Measurements from ENCODE around the gene LRPAP1.

Gene LRPAP1

DNA sequence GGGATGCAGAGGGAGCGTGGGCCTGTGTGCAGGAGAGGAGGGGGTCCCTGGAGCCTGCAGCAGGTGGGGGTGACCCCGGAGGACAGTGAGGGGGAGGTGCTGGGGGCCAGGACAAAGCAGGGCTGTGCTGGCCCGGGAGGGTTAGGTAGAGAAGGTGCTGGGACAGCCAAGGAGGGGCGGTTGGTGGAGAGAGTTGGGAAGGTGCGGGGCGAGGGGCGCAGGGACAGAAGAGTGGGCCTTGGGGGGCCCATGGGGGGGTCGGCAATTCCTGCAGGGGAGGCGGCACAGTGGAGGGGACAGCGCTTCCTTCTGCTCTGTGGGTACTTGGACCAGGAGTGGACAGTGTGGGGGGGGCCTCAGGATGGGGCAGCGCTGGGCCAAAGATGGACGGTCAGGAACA is 32.5 kb downstream of the LRPAP1 start:
- DNase-seq = no peak

DNA sequence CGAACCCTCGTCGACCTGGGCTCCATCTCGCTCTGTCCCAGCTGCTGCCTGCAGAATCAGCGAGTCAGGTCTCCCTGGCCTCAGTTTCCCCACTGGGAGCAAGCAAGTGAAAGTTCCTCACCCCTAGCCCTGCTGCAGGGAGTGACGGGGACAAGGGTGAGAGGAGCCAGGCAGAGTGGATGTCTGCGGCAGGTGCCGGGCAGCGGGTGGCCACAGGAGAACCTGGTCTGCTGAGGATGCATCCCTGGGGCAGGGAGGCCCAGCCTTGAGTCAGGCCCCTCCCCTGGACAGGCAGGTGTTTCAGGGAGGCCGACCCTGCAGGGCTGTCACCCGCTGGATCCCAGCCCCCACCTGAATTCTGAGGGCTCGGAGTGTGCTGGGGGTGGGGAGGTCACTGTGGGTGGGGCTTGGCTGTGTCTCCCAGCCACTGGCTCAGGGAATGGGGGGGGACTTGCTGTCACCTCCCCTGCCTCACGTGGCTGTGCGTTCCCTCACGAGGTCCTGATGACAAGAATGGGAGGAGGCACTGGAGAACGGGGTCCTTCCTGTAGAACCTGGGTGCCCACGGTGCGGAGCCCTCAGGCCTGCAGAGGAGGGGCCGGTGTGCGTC is 33.2 kb downstream of the LRPAP1 start:
- no peak for DNase-seq

DNA sequence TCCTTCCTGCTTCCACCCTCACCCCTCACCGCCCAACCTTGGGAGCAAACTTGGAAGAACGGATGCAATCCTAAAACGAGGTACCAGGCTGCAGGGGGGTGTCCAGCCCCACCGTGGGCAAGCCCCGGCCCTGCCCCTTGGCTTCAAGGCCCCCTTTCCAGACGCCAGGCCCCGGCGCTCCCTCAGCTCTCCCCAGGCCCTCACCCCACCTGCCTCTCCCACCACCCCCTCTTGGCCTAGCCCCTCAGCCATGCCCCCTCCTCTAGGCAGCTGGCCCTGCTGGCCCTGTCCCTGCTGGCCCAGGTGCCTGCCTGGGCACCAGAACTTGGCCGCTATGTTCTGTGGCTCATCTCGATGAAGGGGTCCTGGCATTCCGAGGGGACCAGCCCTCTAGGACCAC is 33.8 kb downstream of the LRPAP1 start:
- DNase-seq = no peak

DNA sequence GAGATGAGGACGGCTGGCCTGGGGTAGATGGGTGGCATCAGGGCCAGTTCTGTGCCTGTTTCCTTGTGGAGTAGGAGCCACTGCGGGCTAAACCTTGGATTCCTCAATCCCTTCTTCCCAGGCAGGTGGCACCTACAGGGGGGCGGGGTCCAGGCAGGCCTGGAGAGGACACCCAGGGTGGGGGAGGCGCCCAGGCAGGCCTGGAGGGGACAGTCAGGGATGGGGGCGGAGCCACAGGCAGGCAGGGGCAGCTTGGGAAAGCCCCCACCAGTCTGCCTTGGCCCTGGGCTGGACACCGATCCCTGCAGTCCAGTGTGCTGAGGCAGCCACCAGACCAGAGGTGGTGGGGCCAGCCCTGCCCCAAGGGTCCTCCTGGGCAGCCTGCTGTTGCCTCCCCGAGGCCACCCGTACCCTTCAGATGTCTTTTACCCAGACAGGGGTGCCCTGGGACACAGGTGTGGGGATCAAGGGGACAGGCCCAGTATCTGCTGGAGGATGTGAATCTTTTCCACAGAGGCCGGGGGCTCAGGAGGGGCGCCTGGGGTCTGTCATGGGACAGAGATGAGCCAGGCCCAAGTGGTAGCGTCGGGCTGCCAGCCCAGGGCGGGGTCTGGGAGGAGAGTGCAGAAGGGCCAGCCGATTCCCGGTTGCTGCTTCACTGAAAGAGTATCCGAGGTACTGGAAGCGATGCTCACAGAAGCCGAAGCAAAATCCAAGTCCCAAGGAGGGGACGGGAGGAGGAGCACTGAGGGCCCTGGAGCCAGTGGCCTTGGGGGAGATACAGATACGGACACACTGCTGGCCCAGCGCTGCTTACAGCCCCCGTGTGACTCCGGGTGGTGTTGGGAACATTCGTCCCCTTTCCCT is 34.5 kb downstream of the LRPAP1 start:
- DNase-seq = no peak

DNA sequence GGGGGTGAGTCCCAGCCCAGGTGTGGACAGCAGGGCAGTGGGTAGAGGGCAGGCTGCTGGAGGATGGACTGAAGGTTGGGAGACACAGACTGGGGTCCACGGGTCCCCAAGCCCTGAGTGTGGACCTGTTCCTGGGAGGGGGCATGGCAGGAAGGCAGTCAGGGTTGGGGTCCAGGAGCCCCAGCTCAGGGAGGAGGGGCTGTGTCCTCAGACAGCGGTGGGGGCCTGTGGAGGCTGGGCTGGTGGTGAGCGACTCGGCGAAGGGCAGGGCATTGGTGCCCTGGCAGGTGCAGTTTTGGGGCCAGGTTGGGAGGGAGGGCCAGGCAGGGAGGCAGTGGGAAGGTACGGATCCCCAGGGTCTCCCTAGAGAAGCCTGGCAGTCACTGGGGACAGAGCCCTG is 35.1 kb downstream of the LRPAP1 start:
- no peak for DNase-seq

DNA sequence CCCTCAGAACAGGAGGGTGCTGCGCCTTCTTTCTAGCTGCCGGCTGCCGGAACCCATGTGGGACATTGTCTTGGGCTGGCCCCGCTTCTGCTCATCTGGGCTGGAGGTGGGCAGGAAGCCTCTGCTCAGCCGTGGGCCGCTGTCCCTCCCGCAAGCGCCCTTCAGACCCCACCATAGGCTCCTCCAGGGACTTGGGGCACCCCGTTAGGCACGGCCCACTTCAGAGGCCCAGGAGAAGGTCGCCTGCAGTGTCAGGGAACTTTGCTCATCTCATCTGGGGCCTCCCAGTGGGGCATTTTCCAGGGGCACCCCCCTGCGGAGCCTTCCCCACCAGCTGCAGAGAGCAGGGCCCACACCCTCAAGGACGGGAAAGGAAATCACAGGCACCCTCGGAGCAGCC is 36.2 kb downstream of the LRPAP1 start:
- no peak for DNase-seq

DNA sequence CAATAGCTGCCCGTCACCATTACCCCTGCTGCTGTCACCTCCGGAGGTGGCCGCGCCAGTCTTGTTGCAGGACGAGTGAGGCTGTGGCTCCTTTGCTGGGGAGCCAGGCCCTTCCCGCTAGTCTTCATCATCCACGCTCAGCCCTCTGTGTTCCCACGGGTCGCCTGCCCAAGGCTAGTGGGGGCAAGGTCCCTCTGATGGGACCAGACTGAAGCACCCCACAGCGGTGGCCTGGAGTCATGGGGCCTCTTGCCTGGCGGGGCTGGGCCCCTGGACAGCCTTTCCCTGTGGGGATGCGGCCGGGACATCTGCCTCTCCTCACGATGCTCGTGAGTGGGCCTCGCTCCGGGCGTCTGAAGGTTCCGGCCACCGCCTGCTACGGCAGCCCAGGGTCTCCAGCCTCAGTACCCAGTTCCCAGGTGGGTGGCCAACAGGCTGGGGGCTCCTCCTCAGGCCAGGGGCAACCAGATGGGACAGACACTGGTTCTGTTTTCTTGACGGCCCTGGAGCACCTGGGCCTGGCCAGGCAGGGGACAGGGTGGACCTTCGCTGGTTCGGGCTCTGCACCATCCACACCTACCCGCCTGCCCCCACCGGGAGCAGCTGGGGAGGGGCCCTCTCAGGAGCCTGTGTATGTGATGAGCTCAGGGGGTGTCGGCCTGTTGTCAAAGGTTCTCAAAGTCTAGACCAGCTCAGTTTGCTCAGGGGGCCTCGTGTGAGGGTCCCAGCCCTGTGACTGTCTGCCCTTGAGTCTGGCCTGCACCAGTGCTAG is 36.8 kb downstream of the LRPAP1 start:
- DNase-seq = no peak

DNA sequence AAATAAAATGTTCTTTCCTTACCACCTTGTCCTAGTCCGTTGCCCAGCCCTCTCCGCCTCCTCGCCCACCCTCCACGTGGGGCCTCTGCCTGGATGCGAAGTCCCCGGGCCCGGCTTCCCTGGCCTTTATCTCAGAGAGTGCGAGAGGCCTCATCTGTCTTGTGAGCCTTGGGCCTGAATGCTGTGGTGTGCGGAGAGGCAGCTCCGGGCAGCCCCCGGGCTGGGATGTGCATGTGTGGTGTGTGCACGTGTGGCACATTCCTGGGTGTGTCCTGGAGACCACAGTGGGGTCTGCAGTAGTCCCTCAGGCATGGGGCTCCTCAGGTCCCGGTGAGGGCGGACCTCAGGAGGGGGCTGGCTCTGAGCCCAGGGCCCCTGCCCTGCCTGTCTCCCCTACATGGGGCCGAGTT is 37.8 kb downstream of the LRPAP1 start:
- no peak for DNase-seq

DNA sequence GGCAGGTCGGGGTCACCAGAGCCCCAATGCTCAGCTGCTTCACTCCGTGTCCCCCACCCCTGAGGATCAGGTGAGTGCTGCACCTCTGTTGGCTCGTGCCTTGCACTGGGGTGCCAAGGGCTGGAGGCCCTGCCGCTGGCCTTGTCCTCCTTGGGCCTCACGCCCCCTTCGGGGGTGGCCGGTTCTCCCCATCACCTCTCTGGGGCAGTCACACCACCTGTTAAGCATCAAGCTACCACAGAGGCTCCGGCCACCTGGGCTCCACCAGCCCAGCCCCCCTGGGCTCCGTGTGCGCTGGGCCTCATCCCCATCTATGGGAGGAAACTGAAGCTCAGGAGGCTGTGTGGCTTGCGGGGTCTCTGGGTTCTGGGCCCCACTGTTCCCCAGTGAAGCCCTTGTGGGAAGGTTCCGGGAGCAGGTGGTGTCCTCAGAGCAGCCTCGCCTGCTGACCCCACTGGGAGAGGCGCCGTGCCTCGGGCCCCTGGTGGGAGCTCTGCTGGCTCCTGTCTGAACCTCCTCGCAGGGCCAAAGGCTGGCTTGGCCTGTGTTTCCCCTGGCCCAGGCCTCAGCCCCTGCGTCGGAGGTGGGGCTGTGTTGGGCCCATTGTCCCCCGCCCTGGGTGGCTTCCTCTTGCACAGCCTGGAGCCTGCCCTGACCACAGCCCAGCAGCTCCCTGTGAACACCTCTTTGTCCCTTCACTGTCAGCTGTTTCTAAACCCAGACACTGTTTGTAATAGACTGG is 38.3 kb downstream of the LRPAP1 start:
- no peak for DNase-seq

DNA sequence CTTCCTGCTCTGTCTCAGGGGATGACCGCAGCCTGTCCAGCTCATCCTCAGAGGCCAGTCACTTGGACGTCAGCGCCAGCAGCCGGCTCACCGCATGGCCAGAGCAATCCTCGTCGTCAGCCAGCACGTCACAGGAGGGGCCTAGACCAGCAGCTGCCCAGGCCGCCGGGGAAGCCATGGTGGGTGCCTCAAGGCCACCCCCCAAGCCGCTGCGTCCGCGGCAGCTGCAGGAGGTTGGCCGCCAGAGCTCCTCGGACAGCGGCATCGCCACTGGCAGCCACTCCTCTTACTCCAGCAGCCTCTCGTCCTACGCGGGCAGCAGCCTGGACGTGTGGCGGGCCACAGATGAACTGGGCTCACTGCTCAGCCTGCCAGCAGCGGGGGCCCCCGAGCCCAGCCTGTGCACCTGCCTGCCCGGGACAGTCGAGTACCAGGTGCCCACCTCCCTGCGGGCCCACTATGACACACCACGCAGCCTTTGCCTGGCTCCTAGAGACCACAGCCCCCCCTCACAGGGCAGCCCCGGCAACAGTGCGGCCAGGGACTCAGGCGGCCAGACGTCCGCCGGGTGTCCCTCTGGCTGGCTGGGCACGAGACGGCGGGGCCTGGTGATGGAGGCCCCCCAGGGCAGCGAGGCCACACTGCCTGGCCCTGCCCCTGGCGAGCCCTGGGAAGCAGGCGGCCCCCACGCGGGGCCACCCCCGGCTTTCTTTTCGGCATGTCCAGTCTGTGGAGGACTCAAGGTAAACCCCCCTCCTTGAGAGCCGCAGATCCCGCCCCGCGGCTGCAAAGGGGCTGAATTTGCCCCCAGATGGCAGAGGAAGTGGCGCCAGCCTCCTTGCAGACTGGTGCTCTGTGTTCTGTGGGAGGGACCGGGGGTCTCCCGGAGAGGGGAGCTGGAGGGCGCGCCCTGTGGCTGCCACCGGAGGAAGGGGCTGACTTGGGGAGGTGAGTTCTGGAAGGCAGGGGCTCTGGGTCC is 39.2 kb downstream of the LRPAP1 start:
- DNase-seq = no peak

DNA sequence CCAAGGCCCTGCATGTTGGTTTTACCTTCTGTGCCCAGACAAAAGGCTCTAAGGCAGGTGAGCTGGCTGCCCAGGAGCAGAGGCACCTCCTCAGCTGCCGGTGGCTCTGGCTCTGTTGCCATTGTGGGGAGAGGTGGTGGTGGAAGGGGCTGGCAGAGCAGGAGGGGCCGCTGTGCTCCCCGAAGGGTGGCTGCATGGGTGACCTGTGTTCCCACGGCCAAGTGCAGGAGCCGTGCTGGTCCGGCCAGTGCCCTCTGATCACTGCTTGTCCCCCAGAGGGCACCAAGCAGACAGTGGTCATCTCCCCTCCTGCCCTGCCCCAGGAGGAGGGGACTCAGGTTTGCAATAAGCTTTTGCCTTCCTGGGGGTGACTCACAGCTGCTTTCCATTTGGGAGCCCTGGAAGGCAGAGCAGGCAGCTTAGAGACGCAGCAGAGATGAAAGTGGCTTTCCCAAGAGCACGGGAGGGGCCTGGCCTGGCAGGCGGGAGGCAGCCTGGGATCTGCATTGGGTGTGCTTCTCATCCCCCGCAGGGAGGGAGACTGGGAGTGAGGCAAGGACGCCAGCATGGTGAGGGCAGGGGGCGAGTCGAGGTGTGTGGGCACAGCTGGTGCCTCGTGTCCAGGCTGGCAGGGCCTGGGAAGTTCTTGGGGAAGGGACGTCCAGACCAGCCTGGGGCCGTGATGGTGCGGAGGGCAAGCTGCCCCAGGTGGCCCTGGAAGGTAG is 40.4 kb downstream of the LRPAP1 start:
- no peak for DNase-seq

DNA sequence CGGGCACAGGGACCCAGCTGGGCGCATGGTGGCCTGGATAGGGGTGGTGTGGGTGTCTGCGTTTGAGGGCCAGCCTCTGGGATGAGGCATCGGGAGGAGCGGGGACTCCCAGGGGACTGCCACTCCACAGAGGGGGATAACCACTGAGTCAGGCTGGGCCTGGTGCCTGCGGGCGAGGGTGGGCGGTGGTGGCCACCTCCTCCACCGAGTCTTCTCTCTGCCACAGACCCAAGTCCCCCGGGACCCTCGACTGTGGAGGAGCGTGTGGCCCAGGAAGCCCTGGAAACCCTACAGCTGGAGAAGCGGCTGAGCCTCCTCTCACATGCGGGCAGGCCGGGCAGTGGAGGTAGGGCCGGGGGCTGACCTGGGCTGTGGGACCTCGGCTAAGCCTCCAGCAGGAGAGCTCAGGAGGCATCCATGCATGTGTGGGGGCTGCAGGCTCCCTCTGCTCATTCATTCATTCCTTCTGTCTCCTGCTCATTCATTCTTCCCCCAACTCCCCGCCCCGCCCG is 42.7 kb downstream of the LRPAP1 start:
- no peak for DNase-seq

DNA sequence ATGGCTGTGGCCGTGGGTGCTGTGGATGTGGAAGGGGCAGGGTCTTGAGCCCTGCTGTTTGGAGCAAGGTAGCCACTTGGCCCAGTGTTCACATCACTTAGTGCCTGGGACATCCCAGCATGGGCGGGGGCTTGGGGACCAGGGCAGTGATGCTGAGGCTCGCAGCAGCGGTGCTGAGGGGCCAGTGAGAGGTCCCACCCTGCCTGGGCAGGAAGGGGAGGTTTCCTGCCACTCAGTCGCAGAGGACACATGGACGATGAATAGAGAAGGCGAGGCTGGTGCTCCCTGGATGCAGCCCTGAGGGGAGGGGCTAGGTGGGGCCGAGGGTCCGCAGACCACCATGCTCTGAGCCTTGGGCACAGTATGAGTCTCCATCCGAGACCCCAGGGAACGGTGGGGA is 43.4 kb downstream of the LRPAP1 start:
- DNase-seq = no peak

DNA sequence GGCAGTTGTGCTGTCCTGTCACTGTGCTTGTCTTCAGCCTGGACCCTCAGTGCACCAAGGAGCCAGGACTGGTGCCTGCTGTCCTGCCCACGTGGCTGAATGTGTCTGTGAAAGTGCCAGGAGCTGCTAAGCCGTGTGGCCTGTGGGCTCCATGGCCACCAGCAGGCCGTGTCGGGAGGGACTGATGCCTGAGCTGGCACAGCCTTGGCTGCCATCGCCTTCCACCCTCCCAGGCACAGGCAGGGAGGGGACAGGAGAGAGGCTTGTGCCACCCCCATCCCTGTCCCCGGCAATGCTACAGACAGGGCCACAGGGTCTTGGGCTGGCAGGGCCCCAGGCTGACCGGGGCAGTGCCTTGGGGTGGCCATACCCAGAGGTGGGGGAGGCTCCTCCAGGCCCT is 44.4 kb downstream of the LRPAP1 start:
- DNase-seq = no peak

DNA sequence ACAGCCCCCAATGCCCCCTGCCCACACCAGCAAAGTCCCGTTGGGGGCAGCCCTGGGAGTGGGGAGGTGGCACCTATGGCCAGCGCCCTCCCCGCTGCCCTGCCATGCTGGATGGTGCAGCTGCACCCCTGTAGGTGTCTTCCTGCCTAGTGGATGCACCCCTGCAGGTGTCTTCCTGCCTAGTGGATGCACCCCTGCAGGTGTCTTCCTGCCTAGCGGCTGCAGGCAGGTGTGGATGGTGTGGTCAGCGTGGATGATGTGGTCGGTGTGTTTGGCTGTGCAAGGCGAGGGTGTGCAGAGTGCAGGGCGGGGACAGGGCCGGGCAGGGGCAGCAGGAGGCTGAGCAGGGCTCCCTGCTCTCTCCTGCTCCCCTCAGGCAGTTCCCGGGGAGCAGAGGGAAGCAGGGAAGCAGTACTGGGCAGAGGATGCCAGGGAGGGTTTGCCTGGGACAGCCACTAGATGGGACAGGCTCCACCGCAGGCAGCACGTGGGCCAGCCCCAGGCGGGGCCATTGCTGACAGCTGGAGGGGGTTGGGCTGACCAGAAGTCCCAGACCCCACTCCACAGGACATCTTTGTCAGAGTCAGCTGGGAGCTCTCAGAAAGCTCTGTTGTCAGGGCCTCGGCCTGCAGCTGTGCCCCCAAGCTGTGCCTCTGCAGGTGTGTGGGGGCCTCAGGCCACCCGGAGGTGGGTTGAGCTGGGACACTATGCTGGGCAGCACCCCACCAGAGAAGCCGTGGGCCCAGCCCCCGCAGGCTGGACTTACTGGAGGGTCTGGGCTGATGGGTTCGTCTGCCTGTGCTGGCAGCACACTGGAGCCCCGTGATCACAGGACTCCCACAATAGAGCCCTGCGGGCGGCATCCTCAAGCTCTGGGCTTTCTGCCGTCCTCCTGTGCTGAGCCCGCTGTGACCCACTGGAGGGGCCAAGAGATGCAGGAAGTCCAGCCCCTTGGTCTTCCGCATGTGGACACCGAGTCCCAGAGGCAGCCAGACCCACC is 45.4 kb downstream of the LRPAP1 start:
- DNase-seq = no peak

DNA sequence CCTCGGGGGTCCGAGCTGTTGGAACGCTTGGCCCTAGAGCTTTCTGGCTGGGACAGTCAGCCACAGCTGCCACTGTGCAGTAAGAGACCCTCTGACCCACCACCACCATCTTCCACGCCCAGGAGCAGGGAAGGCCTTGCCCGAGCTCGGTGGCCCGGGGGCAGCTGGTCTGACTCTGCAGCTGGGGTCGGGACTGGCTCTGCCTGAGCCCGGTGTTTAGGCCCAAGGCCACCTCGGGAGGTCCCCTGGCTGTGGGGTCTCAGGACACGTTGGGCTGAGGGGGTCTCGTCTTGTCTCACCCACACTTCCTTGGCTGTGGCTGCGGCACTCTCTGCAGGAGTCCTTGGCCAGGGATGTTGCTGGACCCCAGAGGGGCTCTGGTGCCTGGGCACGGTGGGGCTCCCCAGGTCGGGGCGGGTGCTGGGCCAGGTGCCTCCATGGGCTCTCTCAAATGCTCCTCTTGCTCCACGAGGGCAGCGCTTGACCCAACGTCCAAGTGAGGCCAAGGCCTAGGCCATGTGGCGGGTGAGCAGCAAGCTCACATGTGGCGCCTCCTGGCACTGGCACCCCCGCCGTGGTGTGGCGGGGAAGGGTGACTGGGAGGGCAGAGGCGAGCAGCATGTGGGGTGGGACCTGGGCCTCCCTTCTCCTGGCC is 46.2 kb downstream of the LRPAP1 start:
- no peak for DNase-seq

DNA sequence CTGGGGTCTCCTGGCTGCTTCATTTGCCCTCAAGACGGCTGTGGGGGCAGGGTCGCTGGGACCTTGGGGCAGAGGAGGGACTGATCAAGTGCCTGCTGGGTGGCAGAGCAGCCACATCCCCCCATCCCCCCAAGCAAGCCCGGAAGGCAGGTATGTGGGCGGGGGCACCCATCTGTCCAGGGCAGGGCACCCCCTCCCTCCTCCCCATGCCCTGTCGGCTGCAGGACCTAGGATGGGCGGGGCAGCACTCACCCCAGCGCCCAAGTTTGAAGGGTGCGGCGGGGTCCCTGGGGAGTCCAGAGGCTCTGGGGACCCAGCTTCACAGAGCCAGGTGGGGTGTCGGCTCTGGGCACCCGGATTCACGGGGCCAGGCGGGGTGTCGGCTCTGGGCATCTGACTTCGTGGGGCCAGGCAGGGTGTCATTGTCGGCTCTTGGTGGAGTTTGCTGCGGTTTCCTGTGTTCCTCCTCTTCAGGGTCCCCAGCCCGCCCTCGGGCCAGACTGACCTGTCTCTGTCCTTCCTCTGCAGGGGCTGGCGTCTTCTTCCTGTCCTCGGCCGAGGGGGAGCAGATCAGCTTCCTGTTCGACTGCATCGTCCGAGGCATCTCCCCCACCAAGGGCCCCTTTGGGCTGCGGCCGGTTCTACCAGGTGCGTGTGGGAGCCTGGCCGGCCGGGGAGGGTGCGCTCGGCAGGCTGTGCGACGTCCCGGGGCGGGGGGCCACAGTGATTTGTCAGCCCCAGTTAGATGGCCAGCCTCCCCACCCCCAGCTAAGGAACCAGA is 47.0 kb downstream of the LRPAP1 start:
- DNase-seq = no peak
